Fibroblast of mammary gland (primary cell): ENCODE data around the gene DDX10.

ENCODE experiments used
- DNase-seq: peaks from one replicate; pipeline ENCODE4 v3.0.0-alpha.2; 2010; ENCODE audit warnings: low read depth
- H3K4me3 ChIP-seq: 2 replicates; pipeline ENCODE4 v1.5.1; 2011; ENCODE audit warnings: low read depth, mild to moderate bottlenecking, low read length, moderate library complexity; ENCODE audit not compliant: control insufficient read depth
- CTCF ChIP-seq: conservative IDR thresholded peaks from 2 replicates; pipeline ENCODE4 v1.5.1; 2011; ENCODE audit warnings: low read depth, low read length, inconsistent platforms; ENCODE audit not compliant: control insufficient read depth, insufficient read depth

The DDX10 gene

GRCh38 chr11:108705061-108705460, 40.2 kb downstream of the DDX10 start:
- H3K4me3 ChIP-seq = no peak overlapping the region
- no peak for TF ChIP-seq CTCF
- DNase-seq = no peak

GRCh38 chr11:108708173-108708572, 43.3 kb downstream of the DDX10 start:
- TF ChIP-seq CTCF = no peak

GRCh38 chr11:108709741-108710140, 44.9 kb downstream of the DDX10 start:
- no peak for DNase-seq
- no peak for TF ChIP-seq CTCF
- H3K4me3 ChIP-seq = no peak overlapping the region

More at GRCh38 chr11:108708173-108708572, 43.3 kb downstream of the DDX10 start:
- DNase-seq = no peak
- no peak overlapping the region for H3K4me3 ChIP-seq

- H3K4me3 ChIP-seq = no peak overlapping the region
- peak; percentile 68 for DNase-seq
- TF ChIP-seq CTCF = no peak
Measured at GRCh38 chr11:108713076-108713790, 48.4 kb downstream of the DDX10 start.

GRCh38 chr11:108715239-108715638, 50.4 kb downstream of the DDX10 start:
- H3K4me3 ChIP-seq = no peak overlapping the region
- TF ChIP-seq CTCF = no peak
- no peak for DNase-seq

GRCh38 chr11:108718466-108718865, 53.6 kb downstream of the DDX10 start:
- H3K4me3 ChIP-seq = no peak overlapping the region
- no peak for DNase-seq
- TF ChIP-seq CTCF = no peak
